IPS-NIHi7 (cell line): ENCODE data around the gene GLRA3.

Experiments used
- DNase-seq: peaks from one replicate; pipeline ENCODE4 v3.0.0; 2012; ENCODE audit warnings: mixed read lengths; ENCODE audit errors: extremely low spot score

GLRA3 gene

DNA sequence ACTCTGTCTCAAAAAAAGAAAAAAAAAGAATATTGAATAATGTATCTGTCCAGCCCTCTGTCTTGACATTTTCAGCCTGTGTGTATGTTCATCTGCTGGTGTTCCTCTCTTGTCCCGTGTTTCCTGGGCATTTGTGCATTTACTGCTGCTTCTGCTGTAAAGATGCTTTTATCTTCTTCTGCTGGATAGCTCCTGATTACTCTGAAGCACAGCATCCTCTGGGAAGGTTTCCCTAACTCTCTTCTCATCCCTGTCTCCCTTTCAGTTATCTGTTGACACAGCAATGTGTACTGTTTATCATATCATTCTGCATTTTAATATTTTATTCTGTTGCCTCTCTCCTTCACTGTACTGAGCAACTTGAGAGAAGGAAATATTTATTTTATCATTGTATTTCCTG is 232.5 kb downstream of the GLRA3 start:
- no peak for DNase-seq

DNA sequence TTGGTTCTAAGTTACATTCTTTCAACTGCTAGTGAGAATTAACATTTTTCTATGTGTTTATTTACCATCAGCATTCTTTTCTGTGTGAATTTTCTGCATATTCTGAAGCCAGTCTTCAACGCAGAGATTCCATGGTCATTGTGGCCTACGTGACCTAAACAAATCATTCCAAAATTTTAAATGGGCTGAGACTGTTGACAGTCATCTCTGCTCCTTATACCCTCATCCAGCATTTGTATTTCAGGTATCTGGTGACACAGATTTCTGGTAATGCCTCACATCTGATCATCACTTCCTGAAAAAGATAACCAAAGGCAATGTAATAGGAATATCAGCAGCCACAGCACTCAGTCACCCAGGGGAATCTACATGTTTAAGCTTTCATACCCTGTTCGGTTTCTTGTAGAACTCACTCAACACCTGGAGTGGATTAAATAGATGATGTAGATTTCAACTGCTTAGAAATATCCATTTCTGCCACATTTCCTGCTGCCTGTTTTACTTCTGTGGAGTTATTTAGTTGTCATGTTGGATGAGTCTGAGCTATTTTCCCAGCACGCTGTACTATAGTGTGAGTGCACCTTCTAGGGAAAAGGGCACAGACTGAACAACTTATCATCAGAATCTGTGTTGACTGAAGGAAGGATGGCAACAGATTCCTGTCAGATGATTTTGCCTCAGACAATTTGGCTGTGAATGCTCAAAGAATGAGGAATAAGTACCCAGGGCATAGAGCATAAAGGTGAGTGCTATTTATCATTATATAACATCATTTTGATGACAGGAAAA is 233.7 kb downstream of the GLRA3 start:
- no peak for DNase-seq

DNA sequence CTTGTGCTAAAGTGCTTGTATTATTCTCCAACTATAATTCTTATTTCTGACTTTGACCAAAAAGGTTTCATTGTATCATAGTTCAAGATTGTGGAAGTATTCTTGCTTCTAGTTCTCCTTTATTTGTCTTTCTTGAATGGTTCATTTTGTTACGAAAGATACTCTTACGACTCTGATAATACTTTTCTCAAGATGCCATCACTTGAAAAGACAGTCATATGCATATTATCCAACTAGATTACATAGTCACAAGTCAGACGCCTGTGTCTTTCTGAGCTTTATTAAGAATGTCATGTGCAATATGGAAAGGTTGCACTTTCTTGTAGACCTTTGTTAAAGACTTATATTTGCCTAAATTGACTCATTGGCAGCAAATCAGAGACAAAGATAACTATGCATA is 235.3 kb downstream of the GLRA3 start:
- no peak for DNase-seq

DNA sequence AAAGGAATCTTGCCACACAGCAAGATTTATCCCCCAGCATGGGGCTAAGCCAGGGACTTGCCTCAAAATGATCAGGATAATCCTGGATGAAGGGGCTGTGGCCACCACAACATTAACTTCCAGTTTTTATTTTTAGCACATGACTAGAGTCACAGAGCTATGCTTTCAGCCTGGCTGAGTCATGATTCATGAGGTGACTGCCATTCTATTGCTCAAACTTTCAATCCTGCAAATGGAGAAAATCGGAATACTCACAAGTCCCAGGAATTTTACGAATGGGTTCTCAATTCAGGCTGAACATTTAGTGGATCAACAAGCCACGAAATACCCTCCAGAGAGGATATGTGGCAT is 236.1 kb downstream of the GLRA3 start:
- no peak for DNase-seq

DNA sequence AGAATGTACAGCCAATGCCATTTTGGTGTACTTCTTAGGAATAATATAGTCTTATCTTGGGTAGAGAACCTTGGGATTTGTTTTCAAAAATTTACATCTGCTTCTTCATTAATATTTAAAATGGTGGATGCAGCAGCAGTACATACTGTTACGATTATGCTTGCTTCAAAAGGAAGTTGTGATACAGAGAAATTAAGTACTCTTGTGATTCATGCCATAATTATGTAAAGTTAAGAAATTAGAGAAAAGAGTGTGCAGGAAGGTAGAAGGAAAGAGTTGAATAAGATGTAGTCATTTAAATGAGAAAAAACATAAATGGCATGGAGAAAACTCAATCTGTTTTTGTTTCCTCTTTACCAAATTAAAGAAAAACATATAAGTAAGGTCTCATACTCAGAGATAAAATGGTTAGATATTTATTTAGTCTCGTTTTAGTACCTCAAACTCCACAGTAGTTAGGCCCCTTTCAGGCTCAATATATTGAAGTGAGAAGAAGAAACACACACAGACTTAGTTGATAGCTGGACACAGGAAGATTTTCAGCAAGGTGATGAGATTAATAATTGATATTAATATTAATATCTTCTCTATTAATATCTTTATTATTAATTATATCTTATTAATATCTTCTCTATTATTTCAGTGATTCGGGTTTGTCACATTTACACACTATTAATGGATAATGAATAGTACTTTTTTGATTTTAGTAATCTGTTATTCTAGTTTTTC is 236.6 kb downstream of the GLRA3 start:
- no peak for DNase-seq

DNA sequence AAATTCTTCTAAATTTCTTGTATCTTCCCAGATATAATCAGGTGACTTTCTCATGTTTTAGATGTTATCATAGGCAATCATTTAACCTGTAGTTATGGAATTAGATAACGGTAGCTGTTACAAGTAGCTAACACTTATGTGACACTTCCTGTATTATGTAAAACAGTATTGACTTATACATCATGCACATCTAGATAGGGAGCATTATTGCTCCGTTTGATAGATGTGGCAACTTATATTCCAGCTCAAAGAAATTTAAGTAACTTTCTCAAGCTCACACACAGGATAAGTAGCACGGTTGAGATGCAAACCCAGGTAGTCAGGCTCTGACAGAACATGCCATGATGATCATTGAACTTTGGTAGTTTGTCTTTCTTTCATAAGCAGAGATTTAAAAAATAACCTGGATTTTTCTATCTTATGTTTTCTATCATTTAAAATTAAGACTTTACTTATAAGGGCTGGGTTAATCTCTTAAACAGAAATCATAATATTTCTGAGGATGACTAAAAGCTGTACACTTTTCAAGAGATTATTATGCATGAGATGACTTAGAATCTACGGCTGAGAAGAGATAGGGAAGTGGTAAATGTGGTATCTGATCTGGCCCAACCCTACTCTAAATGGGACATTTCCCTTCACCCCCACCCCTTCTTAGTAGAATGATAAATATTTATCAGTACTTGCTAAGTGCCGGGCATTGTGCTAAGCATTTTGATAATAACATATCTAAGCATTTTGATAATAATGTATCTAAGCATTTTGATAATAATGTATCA is 237.6 kb downstream of the GLRA3 start:
- no peak for DNase-seq

DNA sequence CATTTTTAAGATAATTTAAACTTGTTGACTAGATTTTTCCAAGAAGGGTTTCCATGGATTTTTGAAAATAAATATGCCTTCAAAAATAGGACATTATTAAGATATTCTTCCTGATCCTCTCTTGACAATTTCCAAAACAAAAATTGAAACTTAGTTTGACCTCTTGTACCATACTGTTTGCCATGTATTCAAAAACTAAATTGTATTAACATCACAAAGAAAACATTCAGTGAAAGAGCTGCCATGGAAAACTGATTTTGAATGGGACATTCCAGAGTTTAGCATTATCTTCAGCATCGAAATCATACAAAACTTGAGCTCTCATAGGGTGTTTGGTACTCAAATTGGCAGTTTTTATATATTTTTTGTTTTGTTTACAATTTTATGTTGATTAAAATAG is 238.7 kb downstream of the GLRA3 start:
- no peak for DNase-seq
